Endothelial cell of umbilical vein (primary cell): Measurements from ENCODE around the gene NDFIP1. TPM values are rescaled to one million over a fixed set of nuclear protein-coding genes. Genes with fewer than 3 reads are reported as not detected.

Source experiments
- BruUV-seq: library from RNA; stranded (reverse); fragments of 400-500 nt; replicated peaks from 2 replicates; lab custom pipeline; 2021; lab: Mats Ljungman, UMichigan
- CTCF ChIA-PET: fragments of 300-600, 350-600 bp; sonication (Branson Sonifier 250); formaldehyde crosslinking; loops from one replicate; lab custom pipeline; 2021; ENCODE audit warnings: antibody characterized with exemption, inconsistent platforms; lab: Charles Lee
- POLR2A ChIA-PET: fragments of 300-600, 350-600 bp; sonication (Branson Sonifier 250); formaldehyde crosslinking; loops from one replicate; lab custom pipeline; 2021; ENCODE audit warnings: antibody characterized with exemption, inconsistent platforms; lab: Charles Lee
- DNase-seq: peaks from one replicate; pipeline ENCODE4 v3.0.0-alpha.2; 2011; ENCODE audit warnings: low read depth, low spot score
- FAIRE-seq: peaks from 2 replicates; lab custom pipeline; 2011; peaks lifted over from hg19 to GRCh38; lab: Jason Lieb, UNC
- H2AFZ ChIP-seq: 2 replicates; pipeline ENCODE4 v1.6.0; 2012; ENCODE audit warnings: low read depth, low read length, control low read depth, inconsistent platforms
- H3K27ac ChIP-seq: 2 replicates; pipeline ENCODE4 v1.5.1; 2011; ENCODE audit warnings: low read depth, mild to moderate bottlenecking, control low read depth, low read length, moderate library complexity; ENCODE audit not compliant: insufficient read depth
- H3K27me3 ChIP-seq, 2 experiments: 2 replicates each; pipeline versions ENCODE4 v1.6.0 to v1.6.1; 2011; ENCODE audit warnings: low read length in 2 of 2, mixed read lengths in 1 of 2; ENCODE audit not compliant: control insufficient read depth in 2 of 2, insufficient read depth in 2 of 2
- H3K36me3 ChIP-seq, 2 experiments: 2 replicates in 1 of 2; 3 replicates in 1 of 2; pipeline ENCODE4 v1.5.1; 2011; ENCODE audit warnings: low read length in 2 of 2, mild to moderate bottlenecking in 1 of 2, moderate library complexity in 1 of 2; ENCODE audit not compliant: control insufficient read depth in 2 of 2, insufficient read depth in 2 of 2; ENCODE audit errors: extremely low read depth in 1 of 2
- H3K4me1 ChIP-seq: 3 replicates; pipeline ENCODE4 v1.5.1; 2011; ENCODE audit warnings: mild to moderate bottlenecking, low read length; ENCODE audit not compliant: control insufficient read depth, insufficient read depth; ENCODE audit errors: extremely low read depth
- H3K4me2 ChIP-seq: 2 replicates; pipeline ENCODE4 v1.6.1; 2011; ENCODE audit warnings: low read length, control low read depth, mixed read lengths; ENCODE audit not compliant: insufficient read depth
- H3K4me3 ChIP-seq, 3 experiments: fragments of 200-600 bp in 1 of 3; sonication (generic), shearing (Covaris generic) in 1 of 3; replicated peaks in 1 of 3; 2 replicates each; pipeline ENCODE4 v1.5.1; 2011 to 2016; ENCODE audit warnings: control low read depth in 3 of 3, low read length in 3 of 3, mild to moderate bottlenecking in 2 of 3, inconsistent platforms in 1 of 3, low read depth in 1 of 3, moderate library complexity in 1 of 3; ENCODE audit not compliant: insufficient read depth in 1 of 3
- H3K79me2 ChIP-seq: 2 replicates; pipeline ENCODE4 v1.6.0; 2012; ENCODE audit warnings: low read length, inconsistent platforms; ENCODE audit not compliant: control insufficient read depth, insufficient read depth
- H3K9ac ChIP-seq: replicated peaks from 2 replicates; pipeline ENCODE3; 2011; ENCODE audit warnings: low read length, control low read depth; ENCODE audit not compliant: insufficient read depth; ENCODE audit errors: extremely low read depth
- H3K9me1 ChIP-seq: replicated peaks from 3 replicates; pipeline ENCODE4 v1.6.0; 2011; ENCODE audit warnings: mild to moderate bottlenecking, low read length; ENCODE audit not compliant: control insufficient read depth, insufficient read depth; ENCODE audit errors: extremely low read depth
- H3K9me3 ChIP-seq: replicated peaks from 2 replicates; pipeline ENCODE4 v1.5.1; 2012; ENCODE audit warnings: low read length, inconsistent platforms; ENCODE audit not compliant: control insufficient read depth, insufficient read depth
- H4K20me1 ChIP-seq: replicated peaks from 2 replicates; pipeline ENCODE3; 2011; ENCODE audit warnings: mild to moderate bottlenecking, low read length; ENCODE audit not compliant: control insufficient read depth, insufficient read depth; ENCODE audit errors: extremely low read depth
- EZH2 ChIP-seq: IDR thresholded peaks from 2 replicates; pipeline ENCODE4 v1.6.1; 2012; ENCODE audit warnings: borderline replicate concordance, low read depth, mild to moderate bottlenecking, moderate library complexity, low read length, inconsistent platforms; ENCODE audit not compliant: severe bottlenecking
- FOS ChIP-seq: IDR thresholded peaks from 2 replicates; pipeline ENCODE4 v1.6.1; 2011; ENCODE audit warnings: mild to moderate bottlenecking, low read length, moderate library complexity, borderline replicate concordance; ENCODE audit not compliant: insufficient read depth
- GATA2 ChIP-seq: IDR thresholded peaks from 2 replicates; pipeline ENCODE4 v1.7.0; 2011; ENCODE audit warnings: low read depth, mild to moderate bottlenecking, moderate library complexity, mixed read lengths, low read length; ENCODE audit not compliant: insufficient read length, insufficient read depth
- JUN ChIP-seq: IDR thresholded peaks from 2 replicates; pipeline ENCODE4 v1.6.1; 2011; ENCODE audit warnings: borderline replicate concordance, low read depth; ENCODE audit not compliant: insufficient read length, insufficient read depth
- MAX ChIP-seq: IDR thresholded peaks from 2 replicates; pipeline ENCODE4 v1.6.1; 2011; ENCODE audit not compliant: insufficient read depth, insufficient read length
- MYC ChIP-seq: IDR thresholded peaks from one replicate; pipeline ENCODE4 v1.6.1; 2011; ENCODE audit warnings: mild to moderate bottlenecking, low read depth, low read length
- POLR2A ChIP-seq: IDR thresholded peaks from 2 replicates; pipeline ENCODE4 v1.6.1; 2012; ENCODE audit warnings: low read depth, mild to moderate bottlenecking, control low read depth, low read length
- POLR2AphosphoS5 ChIP-seq: IDR thresholded peaks from 2 replicates; pipeline ENCODE4 v1.6.1; 2012; ENCODE audit warnings: low read depth, mild to moderate bottlenecking, control low read depth, low read length, moderate library complexity; ENCODE audit not compliant: insufficient read depth
- dilution Hi-C: fragments of 300-500 bp; cut with MboI; formaldehyde crosslinking; loops from one replicate; pipeline ENCODE4 v1.15.0; 2019; ENCODE audit warnings: low sequenced_read_pairs; ENCODE audit not compliant: extremely low pct_ligation_motif_present
- intact Hi-C: fragments of 100-400 bp; cut with micrococcal nuclease; formaldehyde crosslinking; loops from one replicate; pipeline ENCODE4 v1.10.0; 2022
- polyA plus RNA-seq, 4 experiments: library from polyadenylated mRNA; depleted of rRNA in 3 of 4; stranded (reverse) in 3 of 4; unstranded in 1 of 4; fragments of >200 nt; gene quantifications; 2 replicates each; pipeline versions ENCODE4 v1.2.1 to v1.2.3, GENCODE V29; 2011 to 2012; ENCODE audit warnings: missing spikeins in 1 of 4
- total RNA-seq: library from RNA; stranded (reverse); gene quantifications from 2 replicates; pipeline ENCODE4 v1.2.3, GENCODE V29; 2021
- TF ChIP-seq, protein P1 (sequence below), 2 donors: IDR thresholded peaks; 1 replicate in 1 of 2; 2 replicates in 1 of 2; pipeline ENCODE4 v1.5.1; 2011; ENCODE audit warnings: low read length in 2 of 2, mild to moderate bottlenecking in 2 of 2, moderate library complexity in 2 of 2, control low read depth in 1 of 2, inconsistent platforms in 1 of 2, low read depth in 1 of 2; ENCODE audit not compliant: insufficient read depth in 1 of 2; ENCODE audit errors: extremely low read depth in 1 of 2

The NDFIP1 gene
- total and polyA plus RNA-seq, 2 donors (not counting 3 experiments of a cell fraction or from before 2014, with no cell fraction given), result 12.3 to 42.6 TPM

DNA sequence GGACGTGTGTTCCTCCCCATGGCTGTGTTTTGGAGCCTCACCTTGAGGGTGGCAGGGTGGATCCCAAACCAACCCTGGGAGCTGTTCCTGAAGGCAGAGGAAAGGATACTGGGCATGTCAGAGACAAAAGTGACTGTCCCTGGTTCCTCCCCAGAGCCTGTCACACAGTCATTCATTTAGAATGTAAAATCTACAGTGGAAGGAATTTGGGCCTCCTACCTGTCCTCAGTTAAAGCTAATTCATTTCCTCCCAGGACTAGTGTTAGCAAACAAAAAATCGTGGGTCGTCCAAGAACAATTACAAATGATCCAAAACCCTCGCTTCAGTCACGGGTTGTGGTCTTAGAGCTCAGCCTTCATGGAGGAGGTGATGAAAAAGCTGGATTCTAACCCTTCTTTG, 83.2 kb downstream of the NDFIP1 start:
- no peak for FAIRE-seq
- POLR2A ChIA-PET, result no interaction called here

More for the DNA sequence above, 83.2 kb downstream of the NDFIP1 start:
- Histone ChIP-seq H3K79me2 (no peaks in the 10 kb centered on the region), H2AFZ (peak overlapping the region; percentile 38), H3K4me2 (no peak overlapping the region), H3K27ac (peak overlapping the region; percentile 75), H3K9me3 (no peaks in the 10 kb centered on the region), H3K9me1 (no peaks in the 10 kb centered on the region), H3K27me3 (no peaks in the 10 kb centered on the region), H3K4me3 (no peak overlapping the region), H3K4me1 (peaks cover 29% of the 10 kb centered on the region), H3K36me3 (no peaks in the 10 kb centered on the region), H4K20me1 (no peaks in the 10 kb centered on the region), H3K9ac (peak overlapping the region; percentile 48)
- CTCF ChIA-PET, result interaction anchor here (1.2 to 1.6 kb wide), 2 partner anchors 11 to 31 kb away, joined by 3 to 4 read pairs; no protein-coding TSS in a partner anchor
- BruUV-seq, result TSS peak; percentile 79
- dilution Hi-C loops (no loop called here), intact Hi-C loops (loop anchor here (1.0 to 2.0 kb wide), 6 partner anchors 10 to 357 kb away; no protein-coding TSS in a partner anchor)
- no peak for DNase-seq
- TF ChIP-seq POLR2AphosphoS5 (no peak), MYC (no peak), JUN (no peak), FOS (no peak), GATA2 (no peak), MAX (no peak), POLR2A (no peak), EZH2 (no peak)
- TF ChIP-seq, protein P1, sequence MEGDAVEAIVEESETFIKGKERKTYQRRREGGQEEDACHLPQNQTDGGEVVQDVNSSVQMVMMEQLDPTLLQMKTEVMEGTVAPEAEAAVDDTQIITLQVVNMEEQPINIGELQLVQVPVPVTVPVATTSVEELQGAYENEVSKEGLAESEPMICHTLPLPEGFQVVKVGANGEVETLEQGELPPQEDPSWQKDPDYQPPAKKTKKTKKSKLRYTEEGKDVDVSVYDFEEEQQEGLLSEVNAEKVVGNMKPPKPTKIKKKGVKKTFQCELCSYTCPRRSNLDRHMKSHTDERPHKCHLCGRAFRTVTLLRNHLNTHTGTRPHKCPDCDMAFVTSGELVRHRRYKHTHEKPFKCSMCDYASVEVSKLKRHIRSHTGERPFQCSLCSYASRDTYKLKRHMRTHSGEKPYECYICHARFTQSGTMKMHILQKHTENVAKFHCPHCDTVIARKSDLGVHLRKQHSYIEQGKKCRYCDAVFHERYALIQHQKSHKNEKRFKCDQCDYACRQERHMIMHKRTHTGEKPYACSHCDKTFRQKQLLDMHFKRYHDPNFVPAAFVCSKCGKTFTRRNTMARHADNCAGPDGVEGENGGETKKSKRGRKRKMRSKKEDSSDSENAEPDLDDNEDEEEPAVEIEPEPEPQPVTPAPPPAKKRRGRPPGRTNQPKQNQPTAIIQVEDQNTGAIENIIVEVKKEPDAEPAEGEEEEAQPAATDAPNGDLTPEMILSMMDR (IDR thresholded peaks at IDR 0.05; ENCODE audit: extremely low read depth in 1 of 2, insufficient read depth in 1 of 2, low read depth in 1 of 2, low read length in 2 of 2), result no peak
